ENCODE results near the gene PABPC3. TPM values are rescaled to one million over a fixed set of nuclear protein-coding genes. Genes with fewer than 3 reads are reported as not detected.

The PABPC3 gene
- total RNA-seq, 2 donors from 2014 or later, result 0.31 to 0.35 TPM

GRCh38 chr13:25118378-25118905, 22.5 kb downstream of the PABPC3 start:
- H3K4me3 Mint-ChIP-seq, result no peak overlapping the region
- H3K4me1 Mint-ChIP-seq, result no peaks in the 10 kb centered on the region
- DNase-seq (no peak), ATAC-seq (no peak)
- no peaks in the 10 kb centered on the region for H3K36me3 Mint-ChIP-seq (ENCODE audit: low read depth)
- H3K27ac Mint-ChIP-seq, result no peak overlapping the region
- peaks cover 80% of the 10 kb centered on the region for H3K27me3 Mint-ChIP-seq
- H3K9me3 ChIP-seq (ENCODE audit: control insufficient read depth, low read length, poor library complexity, severe bottlenecking), result no peaks in the 10 kb centered on the region

- ATAC-seq (no peak), DNase-seq (no peak)
- no peak overlapping the region for H3K27ac Mint-ChIP-seq
- peaks cover 2% of the 10 kb centered on the region for H3K4me1 Mint-ChIP-seq
- no peaks in the 10 kb centered on the region for H3K9me3 ChIP-seq (ENCODE audit: control insufficient read depth, low read length, poor library complexity, severe bottlenecking)
- peaks cover 11% of the 10 kb centered on the region for H3K27me3 Mint-ChIP-seq
- no peak overlapping the region for H3K4me3 Mint-ChIP-seq
- H3K36me3 Mint-ChIP-seq (ENCODE audit: low read depth), result no peaks in the 10 kb centered on the region
These were observed 35.0 kb downstream of the PABPC3 start for GRCh38 chr13:25130944-25131343.

- no peaks in the 10 kb centered on the region for H3K9me3 ChIP-seq (ENCODE audit: control insufficient read depth, low read length, poor library complexity, severe bottlenecking)
- Mint-ChIP-seq H3K27ac (no peak overlapping the region), H3K4me1 (peaks cover 2% of the 10 kb centered on the region), H3K4me3 (no peak overlapping the region), H3K27me3 (peaks cover 14% of the 10 kb centered on the region), H3K36me3 (ENCODE audit: low read depth) (no peaks in the 10 kb centered on the region)
- ATAC-seq, result no peak
- DNase-seq, result no peak
These were observed 36.0 kb downstream of the PABPC3 start for GRCh38 chr13:25131881-25132420.

- H3K9me3 ChIP-seq (ENCODE audit: control insufficient read depth, low read length, poor library complexity, severe bottlenecking), result no peaks in the 10 kb centered on the region
- Mint-ChIP-seq H3K27me3 (peaks cover 23% of the 10 kb centered on the region), H3K36me3 (ENCODE audit: low read depth) (no peaks in the 10 kb centered on the region), H3K4me3 (no peak overlapping the region), H3K4me1 (peaks cover 2% of the 10 kb centered on the region), H3K27ac (no peak overlapping the region)
- DNase-seq (no peak), ATAC-seq (no peak)
These were observed 36.9 kb downstream of the PABPC3 start for GRCh38 chr13:25132751-25133390.

- H3K9me3 ChIP-seq (ENCODE audit: control insufficient read depth, low read length, poor library complexity, severe bottlenecking), result no peaks in the 10 kb centered on the region
- Mint-ChIP-seq H3K27me3 (peaks cover 33% of the 10 kb centered on the region), H3K4me1 (peaks cover 1% of the 10 kb centered on the region), H3K27ac (no peak overlapping the region), H3K4me3 (no peak overlapping the region), H3K36me3 (ENCODE audit: low read depth) (no peaks in the 10 kb centered on the region)
- no peak for DNase-seq
- no peak for ATAC-seq
These were observed 40.0 kb downstream of the PABPC3 start for GRCh38 chr13:25135896-25136295.

- Mint-ChIP-seq H3K4me3 (no peak overlapping the region), H3K4me1 (no peaks in the 10 kb centered on the region), H3K27me3 (peaks cover 35% of the 10 kb centered on the region), H3K36me3 (ENCODE audit: low read depth) (no peaks in the 10 kb centered on the region), H3K27ac (no peak overlapping the region)
- ATAC-seq (no peak), DNase-seq (no peak)
- no peaks in the 10 kb centered on the region for H3K9me3 ChIP-seq (ENCODE audit: control insufficient read depth, low read length, poor library complexity, severe bottlenecking)
These were observed 41.2 kb downstream of the PABPC3 start for GRCh38 chr13:25136880-25137787.

- Mint-ChIP-seq H3K4me1 (no peaks in the 10 kb centered on the region), H3K27me3 (peaks cover 32% of the 10 kb centered on the region), H3K36me3 (ENCODE audit: low read depth) (no peaks in the 10 kb centered on the region), H3K4me3 (no peak overlapping the region), H3K27ac (no peak overlapping the region)
- ATAC-seq (no peak), DNase-seq (no peak)
- no peaks in the 10 kb centered on the region for H3K9me3 ChIP-seq (ENCODE audit: control insufficient read depth, low read length, poor library complexity, severe bottlenecking)
These were observed 41.8 kb downstream of the PABPC3 start for GRCh38 chr13:25137788-25138115.

GRCh38 chr13:25141042-25141441, 45.1 kb downstream of the PABPC3 start:
- no peaks in the 10 kb centered on the region for H3K9me3 ChIP-seq (ENCODE audit: control insufficient read depth, low read length, poor library complexity, severe bottlenecking)
- Mint-ChIP-seq H3K4me1 (no peaks in the 10 kb centered on the region), H3K27me3 (peaks cover 41% of the 10 kb centered on the region), H3K27ac (no peak overlapping the region), H3K4me3 (no peak overlapping the region), H3K36me3 (ENCODE audit: low read depth) (no peaks in the 10 kb centered on the region)
- DNase-seq, result no peak
- ATAC-seq, result no peak

- H3K27me3 Mint-ChIP-seq, result peaks cover 26% of the 10 kb centered on the region
- H3K4me1 Mint-ChIP-seq, result no peaks in the 10 kb centered on the region
- H3K36me3 Mint-ChIP-seq (ENCODE audit: low read depth), result no peaks in the 10 kb centered on the region
- H3K27ac Mint-ChIP-seq, result no peak overlapping the region
- DNase-seq, result no peak
- ATAC-seq, result no peak
- no peak overlapping the region for H3K4me3 Mint-ChIP-seq
- no peaks in the 10 kb centered on the region for H3K9me3 ChIP-seq (ENCODE audit: control insufficient read depth, low read length, poor library complexity, severe bottlenecking)
These were observed 47.8 kb downstream of the PABPC3 start for GRCh38 chr13:25143706-25144105.

- Mint-ChIP-seq H3K4me3 (no peak overlapping the region), H3K27me3 (peaks cover 51% of the 10 kb centered on the region), H3K4me1 (no peaks in the 10 kb centered on the region), H3K36me3 (ENCODE audit: low read depth) (no peaks in the 10 kb centered on the region), H3K27ac (no peak overlapping the region)
- H3K9me3 ChIP-seq (ENCODE audit: control insufficient read depth, low read length, poor library complexity, severe bottlenecking), result no peaks in the 10 kb centered on the region
- no peak for DNase-seq
- ATAC-seq, result no peak
These were observed 51.9 kb downstream of the PABPC3 start for GRCh38 chr13:25147638-25148401.

GRCh38 chr13:25148402-25148771, 52.5 kb downstream of the PABPC3 start:
- H3K36me3 Mint-ChIP-seq (ENCODE audit: low read depth), result no peaks in the 10 kb centered on the region
- no peaks in the 10 kb centered on the region for H3K4me1 Mint-ChIP-seq
- H3K27me3 Mint-ChIP-seq, result peaks cover 55% of the 10 kb centered on the region
- no peak for DNase-seq
- no peaks in the 10 kb centered on the region for H3K9me3 ChIP-seq (ENCODE audit: control insufficient read depth, low read length, poor library complexity, severe bottlenecking)
- no peak for ATAC-seq
- no peak overlapping the region for H3K27ac Mint-ChIP-seq
- H3K4me3 Mint-ChIP-seq, result no peak overlapping the region
